Neural cell (in vitro differentiated cells): Measurements from ENCODE around the gene CIBAR2. TPM values are rescaled to one million over a fixed set of nuclear protein-coding genes. Genes with fewer than 3 reads are reported as not detected.

Source experiments
- H2AFZ ChIP-seq: fragments of 200-600, 300-800 bp; sonication (generic), shearing (Covaris generic); 2 replicates; pipeline ENCODE4 v1.6.0; 2014; ENCODE audit warnings: low read depth, mild to moderate bottlenecking, antibody characterized with exemption, low read length, moderate library complexity
- H3F3A ChIP-seq: fragments of 200-600 bp; shearing (Covaris generic); 2 replicates; pipeline ENCODE4 v1.6.1; 2016; ENCODE audit warnings: mild to moderate bottlenecking, moderate library complexity, mixed read lengths, antibody characterized with exemption, low read length; ENCODE audit not compliant: insufficient read depth, poor library complexity, severe bottlenecking
- H3K27ac ChIP-seq: fragments of 200-600, 300-800 bp; sonication (generic), shearing (Covaris generic); 2 replicates; pipeline ENCODE4 v1.5.1; 2014; ENCODE audit warnings: mild to moderate bottlenecking, low read length, moderate library complexity
- H3K27me3 ChIP-seq: fragments of 300-800, 200-600 bp; sonication (generic), shearing (Covaris generic); 2 replicates; pipeline ENCODE4 v1.6.0; 2014; ENCODE audit warnings: mild to moderate bottlenecking, low read depth, low read length, moderate library complexity; ENCODE audit not compliant: insufficient read depth
- H3K36me3 ChIP-seq: fragments of 300-800, 200-600 bp; sonication (generic), shearing (Covaris generic); 2 replicates; pipeline ENCODE4 v1.5.1; 2014; ENCODE audit warnings: mild to moderate bottlenecking, antibody characterized with exemption, low read length, moderate library complexity; ENCODE audit not compliant: insufficient read depth
- H3K4me2 ChIP-seq: fragments of 300-800, 200-600 bp; sonication (generic), shearing (Covaris generic); 2 replicates; pipeline ENCODE4 v1.6.0; 2014; ENCODE audit warnings: mild to moderate bottlenecking, low read length
- H3K4me3 ChIP-seq: fragments of 300-800, 200-600 bp; sonication (generic), shearing (Covaris generic); 2 replicates; pipeline ENCODE4 v1.5.1; 2014; ENCODE audit warnings: mild to moderate bottlenecking, low read length, moderate library complexity
- H3K79me2 ChIP-seq: fragments of 200-600 bp; shearing (Covaris generic); replicated peaks from 2 replicates; pipeline ENCODE4 v1.6.0; 2014; ENCODE audit warnings: mild to moderate bottlenecking, low read length, moderate library complexity; ENCODE audit not compliant: insufficient read depth
- H3K9ac ChIP-seq: fragments of 300-800, 200-600 bp; sonication (generic), shearing (Covaris generic); 2 replicates; pipeline ENCODE4 v1.6.1; 2016; ENCODE audit warnings: mild to moderate bottlenecking, low read length, mixed read lengths
- H3K9me2 ChIP-seq: fragments of 200-600 bp; shearing (Covaris generic); 2 replicates; pipeline ENCODE4 v1.6.1; 2016; ENCODE audit warnings: mild to moderate bottlenecking, low read length, mixed read lengths; ENCODE audit not compliant: insufficient read depth
- H3K9me3 ChIP-seq: fragments of 200-600, 300-800 bp; sonication (generic), shearing (Covaris generic); 2 replicates; pipeline ENCODE4 v1.6.1; 2016; ENCODE audit warnings: mild to moderate bottlenecking, mixed run types, low read length, moderate library complexity, mixed read lengths
- H4K20me1 ChIP-seq: fragments of 200-600 bp; shearing (Covaris generic); 2 replicates; pipeline ENCODE4 v1.6.1; 2016; ENCODE audit warnings: mild to moderate bottlenecking, mixed run types; ENCODE audit not compliant: insufficient read depth
- CTCF ChIP-seq: fragments of 450-650 bp; IDR thresholded peaks from 2 replicates; pipeline ENCODE4 v1.5.1; 2014; ENCODE audit warnings: antibody characterized with exemption, mild to moderate bottlenecking, moderate library complexity; ENCODE audit not compliant: poor library complexity, severe bottlenecking
- EZH2 ChIP-seq: fragments of 200-600, 300-800 bp; shearing (Covaris generic), sonication (generic); IDR thresholded peaks from 2 replicates; pipeline ENCODE4 v1.6.1; 2014; ENCODE audit warnings: antibody characterized with exemption, low read length, borderline replicate concordance, mild to moderate bottlenecking; ENCODE audit not compliant: insufficient read depth, poor library complexity, severe bottlenecking
- MXI1 ChIP-seq: fragments of 450-650 bp; conservative IDR thresholded peaks from 2 replicates; pipeline ENCODE4 v1.6.1; 2014; ENCODE audit warnings: antibody characterized with exemption, mild to moderate bottlenecking; ENCODE audit not compliant: poor library complexity, severe bottlenecking
- POLR2AphosphoS5 ChIP-seq: IDR thresholded peaks from 2 replicates; pipeline ENCODE4 v1.6.1; 2012
- RAD21 ChIP-seq: fragments of 450-650 bp; conservative IDR thresholded peaks from 2 replicates; pipeline ENCODE4 v1.6.1; 2014; ENCODE audit warnings: antibody characterized with exemption, mild to moderate bottlenecking, moderate library complexity
- REST ChIP-seq: IDR thresholded peaks from 2 replicates; pipeline ENCODE4 v1.6.1; 2012; ENCODE audit warnings: borderline replicate concordance
- SMC3 ChIP-seq: fragments of 450-650 bp; conservative IDR thresholded peaks from 2 replicates; pipeline ENCODE4 v1.6.1; 2014; ENCODE audit warnings: antibody characterized with exemption, mild to moderate bottlenecking, moderate library complexity; ENCODE audit not compliant: poor library complexity
- TAF1 ChIP-seq: IDR thresholded peaks from 2 replicates; pipeline ENCODE4 v1.6.1; 2012; ENCODE audit warnings: low read depth
- polyA plus RNA-seq: library from polyadenylated mRNA; depleted of rRNA; stranded (reverse); fragments of >200 nt; gene quantifications from 2 replicates; pipeline ENCODE4 v1.2.3, GENCODE V29; 2014

CIBAR2 gene
- polyA plus RNA-seq, 1 donor from 2014 or later, result not detected

- Histone ChIP-seq H3K27me3 (no peaks in the 10 kb centered on the region), H2AFZ (no peak overlapping the region), H3K9me3 (no peaks in the 10 kb centered on the region), H3K27ac (no peak overlapping the region), H3K36me3 (no peaks in the 10 kb centered on the region), H3K9me2 (no peaks in the 10 kb centered on the region), H4K20me1 (no peaks in the 10 kb centered on the region), H3K79me2 (no peaks in the 10 kb centered on the region), H3K4me2 (no peak overlapping the region), H3K9ac (no peak overlapping the region), H3K4me3 (no peak overlapping the region), H3F3A (no peaks in the 10 kb centered on the region)
- no peak for TF ChIP-seq POLR2AphosphoS5
- no peak for TF ChIP-seq EZH2
- TF ChIP-seq REST, result no peak
- no peak for TF ChIP-seq MXI1
- no peak for TF ChIP-seq RAD21
Measured at GRCh38 chr16:85066346-85066885, 45.9 kb downstream of the CIBAR2 start.

DNA sequence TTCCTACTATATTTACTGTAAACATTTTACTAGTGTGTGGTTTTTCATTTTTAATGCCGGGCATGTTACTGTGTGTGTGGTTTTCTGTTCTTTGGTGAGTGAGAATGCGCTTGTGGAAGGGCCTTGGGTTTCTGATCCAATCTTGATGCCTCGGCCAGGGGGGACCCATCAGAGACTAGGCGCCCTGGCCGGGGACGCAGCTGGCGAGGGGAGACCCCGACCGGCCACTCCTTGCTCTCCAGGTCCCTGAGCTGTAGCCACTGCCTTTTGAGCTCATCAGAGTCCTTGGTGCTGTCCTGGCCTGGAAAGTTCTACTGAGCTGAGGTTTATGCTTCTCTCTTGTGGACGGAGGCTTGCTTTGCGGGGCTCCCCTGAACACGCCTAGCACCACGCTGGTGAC lies 47.2 kb downstream of the CIBAR2 start:
- Histone ChIP-seq H4K20me1 (no peaks in the 10 kb centered on the region), H3K36me3 (no peaks in the 10 kb centered on the region), H3K4me3 (no peak overlapping the region), H3K9me2 (no peaks in the 10 kb centered on the region), H3K9me3 (no peaks in the 10 kb centered on the region), H3F3A (no peaks in the 10 kb centered on the region), H3K4me2 (no peak overlapping the region), H3K27me3 (no peaks in the 10 kb centered on the region), H3K27ac (no peak overlapping the region), H3K79me2 (no peaks in the 10 kb centered on the region), H3K9ac (no peak overlapping the region), H2AFZ (no peak overlapping the region)
- no peak for TF ChIP-seq RAD21
- TF ChIP-seq POLR2AphosphoS5, result no peak
- no peak for TF ChIP-seq MXI1
- TF ChIP-seq CTCF, result no peak

DNA sequence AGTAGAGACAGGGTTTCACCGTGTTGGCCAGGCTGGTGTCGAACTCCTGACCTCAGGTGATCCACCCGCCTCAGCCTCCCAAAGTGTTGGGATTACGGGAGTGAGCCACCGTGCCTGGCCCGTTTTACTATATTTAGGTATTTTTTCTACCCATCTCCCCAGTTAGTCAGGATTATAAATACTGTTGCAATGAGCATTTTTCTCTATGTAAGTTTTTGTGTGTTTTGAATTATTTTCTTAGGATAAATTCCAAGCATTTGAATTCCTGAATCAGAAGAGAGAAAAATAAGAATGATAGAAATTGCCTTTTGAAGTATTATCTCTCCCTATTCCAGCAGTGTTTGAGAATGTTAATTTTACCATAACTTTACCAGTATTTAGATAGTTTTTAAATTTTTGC lies 48.1 kb downstream of the CIBAR2 start:
- H3K4me3 ChIP-seq, result no peak overlapping the region
- no peaks in the 10 kb centered on the region for H3F3A ChIP-seq
- no peak for TF ChIP-seq POLR2AphosphoS5
- TF ChIP-seq MXI1, result no peak
- no peak for TF ChIP-seq TAF1
- TF ChIP-seq EZH2, result no peak
- TF ChIP-seq CTCF, result no peak
- TF ChIP-seq SMC3, result no peak
- H3K9me3 ChIP-seq, result no peaks in the 10 kb centered on the region
- no peak overlapping the region for H2AFZ ChIP-seq
- H3K27ac ChIP-seq, result no peak overlapping the region
- no peaks in the 10 kb centered on the region for H3K36me3 ChIP-seq
- no peaks in the 10 kb centered on the region for H3K27me3 ChIP-seq
- H3K9ac ChIP-seq, result no peak overlapping the region
- H3K9me2 ChIP-seq, result no peaks in the 10 kb centered on the region
- no peaks in the 10 kb centered on the region for H3K79me2 ChIP-seq
- no peak overlapping the region for H3K4me2 ChIP-seq
- H4K20me1 ChIP-seq, result no peaks in the 10 kb centered on the region
